ENCODE measurements around the gene MEGF9. TPM values are rescaled to one million over a fixed set of nuclear protein-coding genes. Genes with fewer than 3 reads are reported as not detected.

MEGF9 gene
- total and polyA plus RNA-seq, 2 of the 13 experiments (the other 11 are each of a cell fraction or from before 2014, with no cell fraction given): 3.1 to 3.3 TPM

DNA sequence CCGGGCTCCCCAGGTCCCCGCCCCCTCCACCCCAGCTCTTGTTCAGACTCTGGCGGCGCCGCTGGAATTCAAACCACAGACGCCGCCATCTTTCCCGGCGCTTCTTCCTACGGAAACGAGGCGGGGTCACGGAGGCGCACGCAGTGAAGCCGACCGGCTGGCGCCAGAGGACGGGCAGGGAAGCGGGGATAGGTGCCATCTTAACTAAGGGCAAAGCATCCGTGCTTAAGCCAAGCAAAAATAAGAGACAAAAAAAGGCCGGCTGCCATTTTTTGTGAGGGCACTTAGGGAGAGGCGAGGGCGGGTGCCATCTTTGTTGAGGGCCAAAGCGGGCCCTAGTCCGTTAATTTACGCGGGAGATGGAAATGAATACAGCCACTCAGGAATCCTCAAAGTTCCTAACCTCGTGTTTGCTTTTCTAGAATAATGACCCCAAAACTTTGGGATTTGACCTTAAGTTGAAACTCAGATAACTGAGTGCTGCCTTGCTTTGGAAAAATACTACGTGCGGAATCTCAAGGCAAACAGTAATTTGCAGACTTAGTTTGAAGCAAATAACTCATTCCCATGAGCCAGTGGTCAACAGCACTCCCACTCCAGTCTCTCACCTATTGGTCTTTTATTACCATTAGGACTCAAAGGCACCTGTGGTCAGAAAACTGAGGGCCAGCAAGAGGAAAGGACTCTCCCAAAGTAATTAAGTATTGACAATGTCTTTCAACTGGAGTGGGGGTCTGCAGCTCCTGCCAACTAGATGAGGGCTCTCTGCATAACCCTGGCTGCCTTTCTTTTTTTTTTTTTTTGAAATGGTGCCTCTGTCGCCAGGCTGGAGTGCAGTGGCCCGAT, 134.0 kb downstream of the MEGF9 start, which contains the start of gene CDK5RAP2 (continued):
- TF ChIP-seq, protein P1, sequence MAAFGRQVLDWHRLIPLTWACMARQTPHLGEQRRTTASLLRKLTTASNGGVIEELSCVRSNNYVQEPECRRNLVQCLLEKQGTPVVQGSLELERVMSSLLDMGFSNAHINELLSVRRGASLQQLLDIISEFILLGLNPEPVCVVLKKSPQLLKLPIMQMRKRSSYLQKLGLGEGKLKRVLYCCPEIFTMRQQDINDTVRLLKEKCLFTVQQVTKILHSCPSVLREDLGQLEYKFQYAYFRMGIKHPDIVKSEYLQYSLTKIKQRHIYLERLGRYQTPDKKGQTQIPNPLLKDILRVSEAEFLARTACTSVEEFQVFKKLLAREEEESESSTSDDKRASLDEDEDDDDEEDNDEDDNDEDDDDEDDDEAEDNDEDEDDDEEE (CRISPR knock-in tag; IDR thresholded peaks at IDR 0.05): no peak
- TF ChIP-seq NCOA1 (CRISPR knock-in tag; IDR thresholded peaks at IDR 0.05) (no peak), TARDBP (CRISPR knock-in tag; IDR thresholded peaks at IDR 0.05) (peak; percentile 66; the same call in 1 of the 2 replicates), SIX1 (CRISPR knock-in tag; IDR thresholded peaks at IDR 0.05; ENCODE audit: borderline replicate concordance) (peak; percentile 10; the same call in 1 of the 2 replicates), ZNF510 (CRISPR knock-in tag; IDR thresholded peaks at IDR 0.05; ENCODE audit: low read depth) (peak; percentile 69; the same call in 1 of the 2 replicates), PHF20 (CRISPR knock-in tag; IDR thresholded peaks at IDR 0.05) (peak; percentile 69), ZNF878 (CRISPR knock-in tag; IDR thresholded peaks at IDR 0.05) (peak; percentile 75; the same call in 1 of the 2 replicates), CEBPB (IDR thresholded peaks at IDR 0.05; ENCODE audit: borderline replicate concordance, low read depth, low read length) (no peak), NFYB (CRISPR knock-in tag; IDR thresholded peaks at IDR 0.05) (peak; percentile 32; the same call in 1 of the 2 replicates), ZNF136 (CRISPR knock-in tag; IDR thresholded peaks at IDR 0.05; ENCODE audit: low read depth) (no peak), SP5 (CRISPR knock-in tag; IDR thresholded peaks at IDR 0.05; ENCODE audit: borderline replicate concordance, low read depth) (0 out of 2 replicates have a peak, but pooled peaks have one; percentile 10), HNF4A (CRISPR knock-in tag; IDR thresholded peaks at IDR 0.05) (peak; percentile 14; the same call in 1 of the 2 replicates), SAP130 (CRISPR knock-in tag; IDR thresholded peaks at IDR 0.05; ENCODE audit: low read depth) (peak; percentile 83), RFXAP (CRISPR knock-in tag; IDR thresholded peaks at IDR 0.05; ENCODE audit: borderline replicate concordance) (peak; percentile 46; the same call in 1 of the 2 replicates), ZNF678 (CRISPR knock-in tag; IDR thresholded peaks at IDR 0.05) (0 out of 2 replicates have a peak, but pooled peaks have one; percentile 26)
- TF ChIP-seq, protein P2, sequence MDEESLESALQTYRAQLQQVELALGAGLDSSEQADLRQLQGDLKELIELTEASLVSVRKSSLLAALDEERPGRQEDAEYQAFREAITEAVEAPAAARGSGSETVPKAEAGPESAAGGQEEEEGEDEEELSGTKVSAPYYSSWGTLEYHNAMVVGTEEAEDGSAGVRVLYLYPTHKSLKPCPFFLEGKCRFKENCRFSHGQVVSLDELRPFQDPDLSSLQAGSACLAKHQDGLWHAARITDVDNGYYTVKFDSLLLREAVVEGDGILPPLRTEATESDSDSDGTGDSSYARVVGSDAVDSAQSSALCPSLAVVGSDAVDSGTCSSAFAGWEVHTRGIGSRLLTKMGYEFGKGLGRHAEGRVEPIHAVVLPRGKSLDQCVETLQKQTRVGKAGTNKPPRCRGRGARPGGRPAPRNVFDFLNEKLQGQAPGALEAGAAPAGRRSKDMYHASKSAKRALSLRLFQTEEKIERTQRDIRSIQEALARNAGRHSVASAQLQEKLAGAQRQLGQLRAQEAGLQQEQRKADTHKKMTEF (CRISPR knock-in tag; IDR thresholded peaks at IDR 0.05): peak; percentile 93
- TF ChIP-seq, protein P3, sequence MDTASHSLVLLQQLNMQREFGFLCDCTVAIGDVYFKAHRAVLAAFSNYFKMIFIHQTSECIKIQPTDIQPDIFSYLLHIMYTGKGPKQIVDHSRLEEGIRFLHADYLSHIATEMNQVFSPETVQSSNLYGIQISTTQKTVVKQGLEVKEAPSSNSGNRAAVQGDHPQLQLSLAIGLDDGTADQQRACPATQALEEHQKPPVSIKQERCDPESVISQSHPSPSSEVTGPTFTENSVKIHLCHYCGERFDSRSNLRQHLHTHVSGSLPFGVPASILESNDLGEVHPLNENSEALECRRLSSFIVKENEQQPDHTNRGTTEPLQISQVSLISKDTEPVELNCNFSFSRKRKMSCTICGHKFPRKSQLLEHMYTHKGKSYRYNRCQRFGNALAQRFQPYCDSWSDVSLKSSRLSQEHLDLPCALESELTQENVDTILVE (CRISPR knock-in tag; IDR thresholded peaks at IDR 0.05): 0 out of 2 replicates have a peak, but pooled peaks have one; percentile 40
- TF ChIP-seq, protein P4, sequence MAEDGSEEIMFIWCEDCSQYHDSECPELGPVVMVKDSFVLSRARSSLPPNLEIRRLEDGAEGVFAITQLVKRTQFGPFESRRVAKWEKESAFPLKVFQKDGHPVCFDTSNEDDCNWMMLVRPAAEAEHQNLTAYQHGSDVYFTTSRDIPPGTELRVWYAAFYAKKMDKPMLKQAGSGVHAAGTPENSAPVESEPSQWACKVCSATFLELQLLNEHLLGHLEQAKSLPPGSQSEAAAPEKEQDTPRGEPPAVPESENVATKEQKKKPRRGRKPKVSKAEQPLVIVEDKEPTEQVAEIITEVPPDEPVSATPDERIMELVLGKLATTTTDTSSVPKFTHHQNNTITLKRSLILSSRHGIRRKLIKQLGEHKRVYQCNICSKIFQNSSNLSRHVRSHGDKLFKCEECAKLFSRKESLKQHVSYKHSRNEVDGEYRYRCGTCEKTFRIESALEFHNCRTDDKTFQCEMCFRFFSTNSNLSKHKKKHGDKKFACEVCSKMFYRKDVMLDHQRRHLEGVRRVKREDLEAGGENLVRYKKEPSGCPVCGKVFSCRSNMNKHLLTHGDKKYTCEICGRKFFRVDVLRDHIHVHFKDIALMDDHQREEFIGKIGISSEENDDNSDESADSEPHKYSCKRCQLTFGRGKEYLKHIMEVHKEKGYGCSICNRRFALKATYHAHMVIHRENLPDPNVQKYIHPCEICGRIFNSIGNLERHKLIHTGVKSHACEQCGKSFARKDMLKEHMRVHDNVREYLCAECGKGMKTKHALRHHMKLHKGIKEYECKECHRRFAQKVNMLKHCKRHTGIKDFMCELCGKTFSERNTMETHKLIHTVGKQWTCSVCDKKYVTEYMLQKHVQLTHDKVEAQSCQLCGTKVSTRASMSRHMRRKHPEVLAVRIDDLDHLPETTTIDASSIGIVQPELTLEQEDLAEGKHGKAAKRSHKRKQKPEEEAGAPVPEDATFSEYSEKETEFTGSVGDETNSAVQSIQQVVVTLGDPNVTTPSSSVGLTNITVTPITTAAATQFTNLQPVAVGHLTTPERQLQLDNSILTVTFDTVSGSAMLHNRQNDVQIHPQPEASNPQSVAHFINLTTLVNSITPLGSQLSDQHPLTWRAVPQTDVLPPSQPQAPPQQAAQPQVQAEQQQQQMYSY (CRISPR knock-in tag; IDR thresholded peaks at IDR 0.05): no peak
- TF ChIP-seq, protein P5, sequence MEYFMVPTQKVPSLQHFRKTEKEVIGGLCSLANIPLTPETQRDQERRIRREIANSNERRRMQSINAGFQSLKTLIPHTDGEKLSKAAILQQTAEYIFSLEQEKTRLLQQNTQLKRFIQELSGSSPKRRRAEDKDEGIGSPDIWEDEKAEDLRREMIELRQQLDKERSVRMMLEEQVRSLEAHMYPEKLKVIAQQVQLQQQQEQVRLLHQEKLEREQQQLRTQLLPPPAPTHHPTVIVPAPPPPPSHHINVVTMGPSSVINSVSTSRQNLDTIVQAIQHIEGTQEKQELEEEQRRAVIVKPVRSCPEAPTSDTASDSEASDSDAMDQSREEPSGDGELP (IDR thresholded peaks at IDR 0.05; ENCODE audit: borderline replicate concordance, low read depth): peak; percentile 39; the same call in 1 of the 2 replicates
- TF ChIP-seq, protein P6, sequence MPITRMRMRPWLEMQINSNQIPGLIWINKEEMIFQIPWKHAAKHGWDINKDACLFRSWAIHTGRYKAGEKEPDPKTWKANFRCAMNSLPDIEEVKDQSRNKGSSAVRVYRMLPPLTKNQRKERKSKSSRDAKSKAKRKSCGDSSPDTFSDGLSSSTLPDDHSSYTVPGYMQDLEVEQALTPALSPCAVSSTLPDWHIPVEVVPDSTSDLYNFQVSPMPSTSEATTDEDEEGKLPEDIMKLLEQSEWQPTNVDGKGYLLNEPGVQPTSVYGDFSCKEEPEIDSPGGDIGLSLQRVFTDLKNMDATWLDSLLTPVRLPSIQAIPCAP (CRISPR knock-in tag; IDR thresholded peaks at IDR 0.05; ENCODE audit: low read depth): no peak; the same call in 1 of the 2 replicates
